ENCODE measurements around the gene PDCL2.

GRCh38 chr4:55509266-55509665 lies 82.8 kb downstream of the PDCL2 start:
- TF ChIP-seq EZH2 (IDR thresholded peaks at IDR 0.05; ENCODE audit: insufficient read depth, poor library complexity, severe bottlenecking) (no peak), EZH2phosphoT487 (IDR thresholded peaks at IDR 0.05; ENCODE audit: insufficient read depth, low read depth) (no peak)
